Gastroesophageal sphincter (tissue), 3 donors: ENCODE measurements around the gene SPAG4.

Source experiments
- CTCF ChIP-seq, 4 experiments: fragments of 200-600 bp in 2 of 4; fragments of 450-650 bp in 2 of 4; sonication (generic) in 1 of 4; IDR thresholded peaks; one replicate each; pipeline ENCODE4 v1.5.1; 2017 to 2019; ENCODE audit warnings: antibody characterized with exemption in 4 of 4, mild to moderate bottlenecking in 2 of 4, moderate library complexity in 2 of 4
- EP300 ChIP-seq: sonication (generic); formaldehyde crosslinking; IDR thresholded peaks from one replicate; pipeline ENCODE4 v1.6.1; 2017; ENCODE audit warnings: antibody characterized with exemption, mild to moderate bottlenecking
- POLR2A ChIP-seq, 2 donors: fragments of 450-650 bp; IDR thresholded peaks; one replicate each; pipeline ENCODE4 v1.6.1; 2017; ENCODE audit warnings: antibody characterized with exemption in 2 of 2, mild to moderate bottlenecking in 2 of 2, moderate library complexity in 1 of 2
- POLR2AphosphoS5 ChIP-seq: sonication (generic); formaldehyde crosslinking; IDR thresholded peaks from one replicate; pipeline ENCODE4 v1.6.1; 2017; ENCODE audit warnings: antibody characterized with exemption

DNA sequence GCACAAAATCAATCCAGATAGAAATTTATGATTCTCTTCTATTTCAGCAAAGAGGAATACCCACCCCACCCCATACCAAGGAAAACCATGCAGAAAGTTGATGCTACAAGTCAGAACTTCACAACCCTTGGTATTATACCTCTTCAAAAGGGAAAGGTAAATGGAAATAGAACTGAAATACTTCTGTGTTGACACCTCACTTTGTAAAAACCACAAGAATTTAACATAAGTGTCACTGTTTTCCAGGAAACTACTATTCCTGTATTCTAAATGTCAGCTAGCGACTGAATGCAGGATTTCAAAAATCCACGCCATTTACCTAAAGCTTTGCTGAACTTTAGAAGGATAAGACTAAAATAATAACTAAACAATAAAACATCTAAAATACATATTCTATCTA is 45.4 kb downstream of the SPAG4 start:
- TF ChIP-seq CTCF (IDR thresholded peaks at IDR 0.05) (no peak), POLR2A (IDR thresholded peaks at IDR 0.05) (no peak), POLR2AphosphoS5 (no peak), EP300 (no peak)
